GM12878 (cell line): ENCODE results near the gene ANKRD13D. TPM values are rescaled to one million over a fixed set of nuclear protein-coding genes. Genes with fewer than 3 reads are reported as not detected.
A peak's percentile ranks its signal among the peaks of the same experiment; 100 is the strongest.

Experiments used
- ASH2L ChIP-seq: fragments of 300-600, 200-600 bp; sonication (generic); IDR thresholded peaks from 2 replicates; pipeline ENCODE4 v1.6.1; 2017; ENCODE audit warnings: low read depth, mild to moderate bottlenecking, borderline replicate concordance
- BACH1 ChIP-seq: fragments of 450-650 bp; IDR thresholded peaks from 2 replicates; pipeline ENCODE4 v1.6.1; 2017; ENCODE audit warnings: mild to moderate bottlenecking, borderline replicate concordance
- BRCA1 ChIP-seq: IDR thresholded peaks from 2 replicates; pipeline ENCODE4 v1.6.1; 2011; ENCODE audit warnings: low read depth, low read length, improper control_type of control experiment
- CEBPB ChIP-seq, 2 experiments: fragments of 150-350 bp in 1 of 2; IDR thresholded peaks; 2 replicates each; pipeline ENCODE4 v1.6.1; 2012 to 2014; ENCODE audit warnings: low read depth in 2 of 2, low read length in 2 of 2, borderline replicate concordance in 1 of 2, inconsistent platforms in 1 of 2
- CHD2 ChIP-seq: IDR thresholded peaks from 2 replicates; pipeline ENCODE4 v1.6.1; 2011; ENCODE audit warnings: low read depth, low read length, improper control_type of control experiment, borderline replicate concordance
- CREM ChIP-seq: IDR thresholded peaks from 2 replicates; pipeline ENCODE4 v1.6.1; 2014; ENCODE audit warnings: antibody characterized with exemption, low read depth
- HCFC1 ChIP-seq: fragments of 150-350 bp; IDR thresholded peaks from 2 replicates; pipeline ENCODE4 v1.6.1; 2014; ENCODE audit warnings: low read length
- IKZF1 ChIP-seq: fragments of 450-650 bp; conservative IDR thresholded peaks from 2 replicates; pipeline ENCODE4 v1.6.1; 2017; ENCODE audit warnings: antibody characterized with exemption, mild to moderate bottlenecking
- JUND ChIP-seq: IDR thresholded peaks from 2 replicates; pipeline ENCODE4 v1.6.1; 2012; ENCODE audit warnings: low read depth, mild to moderate bottlenecking, low read length, improper control_type of control experiment, moderate library complexity
- MYC ChIP-seq: IDR thresholded peaks from 2 replicates; pipeline ENCODE4 v1.6.1; 2011; ENCODE audit warnings: mild to moderate bottlenecking, low read length, moderate library complexity, inconsistent platforms; ENCODE audit not compliant: insufficient read depth, insufficient replicate concordance, insufficient read length, severe bottlenecking
- PKNOX1 ChIP-seq: fragments of 450-650 bp; IDR thresholded peaks from 2 replicates; pipeline ENCODE4 v1.6.1; 2016; ENCODE audit warnings: mild to moderate bottlenecking
- POU2F2 ChIP-seq: IDR thresholded peaks from 3 replicates; pipeline ENCODE4 v1.6.1; 2011; ENCODE audit warnings: low read depth, mild to moderate bottlenecking, low read length, borderline replicate concordance
- PRDM15 ChIP-seq: fragments of 450-650 bp; formaldehyde crosslinking; IDR thresholded peaks from 2 replicates; pipeline ENCODE4 v1.4.0; 2020; ENCODE audit warnings: mild to moderate bottlenecking, moderate library complexity
- RELB ChIP-seq: fragments of 450-650 bp; IDR thresholded peaks from 2 replicates; pipeline ENCODE4 v1.6.1; 2017; ENCODE audit warnings: low read depth, mild to moderate bottlenecking, moderate library complexity
- RUNX3 ChIP-seq: IDR thresholded peaks from 2 replicates; pipeline ENCODE4 v1.6.1; 2012; ENCODE audit warnings: low read length, inconsistent platforms
- SRF ChIP-seq, 2 experiments: IDR thresholded peaks; 2 replicates each; pipeline ENCODE4 v1.6.1; 2011; ENCODE audit warnings: low read depth in 2 of 2, low read length in 2 of 2, mild to moderate bottlenecking in 1 of 2, moderate library complexity in 1 of 2
- STAT1 ChIP-seq: fragments of 450-650 bp; conservative IDR thresholded peaks from 2 replicates; pipeline ENCODE4 v1.6.1; 2014; ENCODE audit warnings: antibody characterized with exemption, mild to moderate bottlenecking
- ZBED1 ChIP-seq: IDR thresholded peaks from 2 replicates; pipeline ENCODE4 v1.6.1; 2016; ENCODE audit warnings: borderline replicate concordance
- ZNF217 ChIP-seq: fragments of 450-650 bp; IDR thresholded peaks from 2 replicates; pipeline ENCODE4 v1.6.1; 2017; ENCODE audit warnings: antibody characterized with exemption, mild to moderate bottlenecking
- ZNF592 ChIP-seq: fragments of 450-650 bp; IDR thresholded peaks from 2 replicates; pipeline ENCODE4 v1.6.1; 2017; ENCODE audit warnings: mild to moderate bottlenecking, moderate library complexity
- polyA plus RNA-seq, 11 experiments: library from polyadenylated mRNA; depleted of rRNA in 4 of 11; unstranded in 6 of 11; stranded (reverse) in 5 of 11; fragments of >200 nt; fragmentation: Nextera tagmentation in 4 of 11; fragmentation: Illumina TruSeq in 1 of 11; extraction: Ambion mirVana in 4 of 11; extraction: Trizol in 1 of 11; gene quantifications; 1 replicate in 1 of 11; 2 replicates in 10 of 11; pipeline versions ENCODE4 v1.2.1 to v1.2.3, GENCODE V29; 2011 to 2016; ENCODE audit warnings: inconsistent platforms in 2 of 11, missing spikeins in 2 of 11, low read depth in 1 of 11
- total RNA-seq, 4 experiments: library from RNA; depleted of rRNA in 3 of 4; stranded (reverse); fragments of >200 nt in 3 of 4; fragmentation: Illumina TruSeq in 1 of 4; extraction: Trizol in 1 of 4; gene quantifications; 2 replicates each; pipeline versions ENCODE4 v1.2.1 to v1.2.3, GENCODE V29; 2013 to 2021

The ANKRD13D gene
- total and polyA plus RNA-seq, 10 of the 15 experiments (the other 5 are each of a cell fraction or from before 2014, with no cell fraction given): 2.0 to 56.2 (median 21.4) TPM

- TF ChIP-seq POU2F2: no peak; the same call in 2 of the 3 replicates
- TF ChIP-seq RUNX3: peak; percentile 98
- peak; percentile 95 for TF ChIP-seq HCFC1
- no peak for TF ChIP-seq ZBED1
- TF ChIP-seq ZNF217: no peak
- TF ChIP-seq ZNF592: peak; percentile 62; the same call in 1 of the 2 replicates
- TF ChIP-seq PRDM15: no peak
- no peak for TF ChIP-seq MYC
- TF ChIP-seq RELB: peak; percentile 83
- no peak for TF ChIP-seq JUND
- 0 out of 4 replicates have a peak, but pooled peaks of 1 of the 2 experiments have one; percentile 43 for TF ChIP-seq SRF (IDR thresholded peaks at IDR 0.05; ENCODE audit: low read depth in 2 of 2, low read length in 2 of 2)
- no peak for TF ChIP-seq BRCA1
- TF ChIP-seq BACH1: peak; percentile 56; the same call in 1 of the 2 replicates
- TF ChIP-seq ASH2L: peak; percentile 73; the same call in 1 of the 2 replicates
- peak; percentile 54; the same call in 1 of the 2 replicates for TF ChIP-seq CREM
- no peak for TF ChIP-seq PKNOX1
- TF ChIP-seq CHD2: peak; percentile 75
- TF ChIP-seq STAT1: peak; percentile 93
- no peak for TF ChIP-seq CEBPB (IDR thresholded peaks at IDR 0.05; ENCODE audit: borderline replicate concordance in 1 of 2, low read depth in 2 of 2, low read length in 2 of 2)
- TF ChIP-seq IKZF1: peak; percentile 96
Observed at GRCh38 chr11:67317205-67317887, 28.2 kb downstream of the ANKRD13D start (continued).
